Measurements from ENCODE around the gene ZBTB8A. TPM values are rescaled to one million over a fixed set of nuclear protein-coding genes. Genes with fewer than 3 reads are reported as not detected.

Gene ZBTB8A
- total RNA-seq: 1 to 10 TPM; 6.6 to 10.0 (median 9.6) TPM

DNA sequence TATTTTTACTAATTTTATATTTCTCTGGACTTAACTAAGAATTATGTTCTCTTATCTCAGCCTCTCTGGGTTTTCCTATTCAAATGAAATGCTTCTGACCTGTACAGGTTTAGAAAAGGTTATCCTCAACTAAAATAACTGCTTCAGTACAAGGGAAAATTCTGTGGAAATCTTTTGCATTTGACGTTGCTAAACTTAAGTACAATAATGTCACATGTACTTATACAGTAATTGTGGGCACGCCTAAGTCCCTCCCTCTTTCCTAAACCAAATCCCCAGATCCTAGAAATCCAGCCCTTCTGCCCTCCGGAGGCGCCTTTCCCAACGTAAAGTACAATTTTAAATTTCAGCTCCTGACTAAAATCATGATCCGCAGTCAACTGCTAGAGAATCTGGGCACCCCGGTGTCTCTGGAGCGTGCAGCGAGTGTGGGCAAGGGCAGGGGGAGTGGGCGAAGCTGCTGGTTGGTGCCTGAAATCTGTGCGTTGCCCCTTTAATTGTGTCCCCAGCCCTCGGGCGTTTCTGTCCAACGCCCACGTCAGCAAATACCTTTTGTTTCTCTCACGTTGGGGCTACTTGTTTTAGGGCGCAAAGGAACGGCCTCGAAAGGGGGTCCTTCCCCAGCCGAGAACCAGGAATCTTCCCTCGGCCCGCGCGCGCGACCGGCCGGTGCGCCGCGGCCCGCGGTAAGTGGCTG, at the start of gene ZBTB8A:
Gene ZBTB8A (plus strand): TSS at position 541 of the 697 bp plus-strand sequence. CDS start 53,505 bp downstream, outside the sequence.
- H3K27me3 ChIP-seq: no peaks in the 10 kb centered on the region
- TF ChIP-seq CTCF (IDR thresholded peaks at IDR 0.05): no peak
- no peak for TF ChIP-seq POLR2A (IDR thresholded peaks at IDR 0.05)
- no peak for TF ChIP-seq POLR2AphosphoS5 (IDR thresholded peaks at IDR 0.05)
- H3K4me3 ChIP-seq: peak within 1 kb of the TSS; percentile 61 to 78 (median 70)
- H3K9me3 ChIP-seq: no peaks in the 10 kb centered on the region
- no peaks in the 10 kb centered on the region for H3K36me3 ChIP-seq
- intact Hi-C loops (cut with DNase I; ENCODE audit: low total_unique reads): no loop called here
- no peaks in the 10 kb centered on the region for H3K4me1 ChIP-seq
- peak in 1 of 2 donors; percentile 27 for DNase-seq (ENCODE audit: low spot score in 2 of 2)
- peak within 1 kb of the TSS; percentile 66 to 82 for H3K27ac ChIP-seq

GRCh38 chr1:32489774-32490454, 49.3 kb upstream of the ZBTB8A start:
- no peaks in the 10 kb centered on the region for H3K9me3 ChIP-seq
- TF ChIP-seq POLR2AphosphoS5 (IDR thresholded peaks at IDR 0.05) (no peak), POLR2A (IDR thresholded peaks at IDR 0.05) (no peak), CTCF (IDR thresholded peaks at IDR 0.05) (no peak)
- H3K36me3 ChIP-seq: no peaks in the 10 kb centered on the region
- no peak overlapping the region for H3K27ac ChIP-seq
- intact Hi-C loops (cut with DNase I; ENCODE audit: low total_unique reads): no loop called here
- no peaks in the 10 kb centered on the region for H3K27me3 ChIP-seq
- no peak overlapping the region for H3K4me3 ChIP-seq
- DNase-seq (ENCODE audit: low spot score in 2 of 2): no peak
- no peaks in the 10 kb centered on the region for H3K4me1 ChIP-seq

DNA sequence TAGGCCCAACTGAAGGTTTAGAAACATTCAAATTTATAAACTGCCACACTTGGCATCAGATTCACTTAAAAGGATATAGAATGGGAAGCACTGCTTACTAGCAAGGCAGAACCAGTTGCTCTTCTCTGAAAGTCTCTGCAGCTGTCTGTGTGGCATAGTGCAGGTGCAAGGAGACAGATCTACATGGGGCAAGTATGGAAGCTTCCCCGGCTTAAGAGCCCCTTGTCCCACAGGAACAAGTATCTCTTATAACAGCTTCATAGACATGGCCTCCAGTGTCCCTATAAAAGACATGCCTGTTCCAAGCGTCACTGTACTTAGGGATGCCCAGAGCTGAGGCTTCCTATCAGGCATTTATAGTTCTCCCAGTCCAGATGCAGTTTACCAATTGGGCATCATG, 47.8 kb upstream of the ZBTB8A start:
- H3K27me3 ChIP-seq: no peaks in the 10 kb centered on the region
- DNase-seq (ENCODE audit: low spot score in 2 of 2): no peak
- TF ChIP-seq POLR2AphosphoS5 (IDR thresholded peaks at IDR 0.05) (no peak), POLR2A (IDR thresholded peaks at IDR 0.05) (no peak), CTCF (IDR thresholded peaks at IDR 0.05) (no peak)
- H3K27ac ChIP-seq: no peak overlapping the region
- H3K9me3 ChIP-seq: no peaks in the 10 kb centered on the region
- intact Hi-C loops (cut with DNase I; ENCODE audit: low total_unique reads): no loop called here
- no peak overlapping the region for H3K4me3 ChIP-seq
- H3K4me1 ChIP-seq: no peaks in the 10 kb centered on the region
- no peaks in the 10 kb centered on the region for H3K36me3 ChIP-seq

GRCh38 chr1:32494196-32494595, 45.0 kb upstream of the ZBTB8A start:
- intact Hi-C loops (cut with DNase I; ENCODE audit: low total_unique reads): loop anchor here (2.0 kb wide), 1 partner anchor 71 kb away; no protein-coding TSS in a partner anchor
- Histone ChIP-seq H3K36me3 (no peaks in the 10 kb centered on the region), H3K9me3 (no peaks in the 10 kb centered on the region), H3K4me3 (no peak overlapping the region), H3K27me3 (no peaks in the 10 kb centered on the region), H3K27ac (no peak overlapping the region), H3K4me1 (no peaks in the 10 kb centered on the region)
- DNase-seq (ENCODE audit: low spot score in 2 of 2): no peak
- TF ChIP-seq POLR2AphosphoS5 (IDR thresholded peaks at IDR 0.05) (no peak), POLR2A (IDR thresholded peaks at IDR 0.05) (no peak), CTCF (IDR thresholded peaks at IDR 0.05) (no peak)

DNA sequence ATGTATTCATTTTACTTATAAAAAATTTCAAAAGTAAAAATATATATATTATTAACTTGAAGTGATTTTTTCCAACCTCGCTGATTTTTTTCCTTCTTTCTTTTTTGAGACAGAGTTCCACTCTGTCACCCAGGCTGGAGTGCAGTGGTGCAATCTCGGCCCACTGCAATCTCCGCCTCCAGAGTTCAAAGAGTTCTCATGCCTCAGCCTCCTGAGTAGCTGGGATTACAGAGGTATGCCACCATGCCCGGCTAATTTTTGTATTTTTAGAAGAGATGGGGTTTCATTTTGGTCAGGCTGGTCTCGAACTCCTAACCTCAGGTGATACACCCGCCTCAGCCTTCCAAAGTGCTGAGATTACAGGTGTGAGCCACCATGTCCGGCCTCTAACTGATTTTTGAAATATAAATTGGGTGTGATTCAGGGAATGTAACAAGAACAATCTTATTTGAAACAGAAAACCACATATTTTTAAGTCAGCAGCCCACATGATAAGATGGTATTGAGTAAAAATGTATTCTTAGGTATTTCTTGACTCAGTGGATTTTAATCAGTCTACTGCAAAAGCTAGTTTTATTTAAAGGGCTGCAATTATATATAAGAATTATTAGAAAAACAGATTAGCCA, 44.4 kb upstream of the ZBTB8A start:
- Histone ChIP-seq H3K4me3 (no peak overlapping the region), H3K27me3 (no peaks in the 10 kb centered on the region), H3K9me3 (no peaks in the 10 kb centered on the region), H3K27ac (no peak overlapping the region), H3K4me1 (no peaks in the 10 kb centered on the region), H3K36me3 (no peaks in the 10 kb centered on the region)
- TF ChIP-seq POLR2AphosphoS5 (IDR thresholded peaks at IDR 0.05) (no peak), CTCF (IDR thresholded peaks at IDR 0.05) (no peak), POLR2A (IDR thresholded peaks at IDR 0.05) (no peak)
- intact Hi-C loops (cut with DNase I; ENCODE audit: low total_unique reads): loop anchor here (2.0 kb wide), 1 partner anchor 70 kb away; no protein-coding TSS in a partner anchor
- DNase-seq (ENCODE audit: low spot score in 2 of 2): no peak

All from breast epithelium (tissue), 4 donors.